RKO (cell line): ENCODE data around the gene KRABD2.
"Not testable (repeated sequence)": the region's sequence is repeated elsewhere in the genome, so short reads cannot be mapped to it uniquely, and the experiment has no call there.

Source experiments
- DNase-seq: peaks from one replicate; pipeline ENCODE4 v3.0.0-alpha.2; 2016; ENCODE audit warnings: low spot score

KRABD2 gene

DNA sequence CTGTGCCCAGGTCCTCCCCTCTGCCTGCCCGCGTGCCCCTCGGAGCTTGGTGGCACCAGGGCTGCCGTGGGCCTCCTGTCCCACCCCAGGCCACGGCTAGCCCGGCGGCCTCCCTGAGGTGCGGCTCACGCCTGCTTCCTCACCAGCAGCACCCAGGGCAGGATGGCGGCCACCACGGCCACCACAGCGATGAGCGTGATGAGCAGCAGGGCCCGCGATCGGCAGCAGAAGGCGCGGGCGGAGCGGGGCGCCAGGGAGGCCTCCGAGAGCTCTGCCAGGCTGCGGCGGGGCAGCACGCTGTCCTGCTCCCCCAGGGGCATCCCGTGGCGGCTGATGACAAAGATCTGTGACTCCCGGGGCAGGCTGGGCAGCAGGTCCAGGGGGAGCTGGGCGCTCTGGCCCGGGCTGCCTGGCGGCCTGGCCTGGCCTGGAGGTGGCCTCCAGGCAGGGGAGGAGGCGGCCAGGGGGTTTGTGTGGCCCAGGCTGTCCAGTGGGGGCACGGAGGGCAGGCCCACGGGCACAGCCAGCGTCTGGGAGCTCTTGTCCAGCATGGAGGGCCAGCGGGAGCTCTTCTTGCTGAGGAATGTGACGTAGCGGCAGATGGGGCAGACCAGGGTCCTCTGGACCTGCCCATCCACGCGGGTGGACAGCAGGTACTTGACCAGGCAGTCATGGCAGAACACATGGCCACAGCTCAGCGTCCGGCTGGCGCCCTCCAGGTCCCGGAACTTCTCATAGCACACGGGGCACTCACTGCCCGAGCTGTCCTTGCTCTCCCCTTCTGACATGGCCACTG is 16.4 kb upstream of the KRABD2 start:
- DNase-seq: no peak

DNA sequence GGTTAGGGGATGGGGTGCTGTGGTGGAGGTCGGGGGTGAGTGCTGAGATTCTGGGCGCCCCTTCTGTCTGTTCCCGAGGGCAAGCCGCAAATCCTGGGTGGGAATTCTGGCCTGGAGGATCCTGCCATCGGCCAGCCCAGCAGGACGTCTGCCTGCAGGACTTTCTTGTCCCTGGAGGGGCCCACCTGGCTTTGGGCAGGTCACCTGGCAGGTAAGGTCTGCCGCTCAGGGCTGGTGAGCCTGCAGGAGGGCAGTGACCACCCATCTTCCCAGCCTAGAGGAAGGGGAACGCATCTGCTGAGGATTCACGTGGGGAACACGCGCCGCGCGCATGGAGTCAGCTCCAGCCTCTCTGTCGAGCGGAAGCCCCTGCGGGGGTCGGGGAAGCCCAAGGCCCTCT is 15.8 kb upstream of the KRABD2 start:
- DNase-seq: no peak

DNA sequence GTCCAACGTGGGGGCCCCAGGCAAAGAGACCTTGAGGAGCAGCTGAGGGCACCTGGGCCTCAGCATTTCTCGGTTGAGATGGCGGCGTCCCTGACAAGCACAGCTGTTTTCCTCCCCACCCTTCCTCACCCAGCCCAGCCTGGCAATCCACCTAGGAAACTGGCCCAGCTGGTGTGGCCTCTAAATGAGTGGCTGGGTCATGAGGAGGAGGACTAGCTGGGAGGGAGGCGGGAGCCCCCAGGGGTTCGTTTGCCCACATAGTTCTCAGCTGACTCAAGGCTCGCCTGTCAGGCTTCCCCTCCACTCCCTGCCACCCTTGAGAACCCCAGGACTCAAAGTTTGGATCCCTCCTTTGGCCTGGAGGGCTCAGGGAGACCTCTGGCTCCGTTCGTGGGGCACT is 15.2 kb upstream of the KRABD2 start:
- DNase-seq: no peak

DNA sequence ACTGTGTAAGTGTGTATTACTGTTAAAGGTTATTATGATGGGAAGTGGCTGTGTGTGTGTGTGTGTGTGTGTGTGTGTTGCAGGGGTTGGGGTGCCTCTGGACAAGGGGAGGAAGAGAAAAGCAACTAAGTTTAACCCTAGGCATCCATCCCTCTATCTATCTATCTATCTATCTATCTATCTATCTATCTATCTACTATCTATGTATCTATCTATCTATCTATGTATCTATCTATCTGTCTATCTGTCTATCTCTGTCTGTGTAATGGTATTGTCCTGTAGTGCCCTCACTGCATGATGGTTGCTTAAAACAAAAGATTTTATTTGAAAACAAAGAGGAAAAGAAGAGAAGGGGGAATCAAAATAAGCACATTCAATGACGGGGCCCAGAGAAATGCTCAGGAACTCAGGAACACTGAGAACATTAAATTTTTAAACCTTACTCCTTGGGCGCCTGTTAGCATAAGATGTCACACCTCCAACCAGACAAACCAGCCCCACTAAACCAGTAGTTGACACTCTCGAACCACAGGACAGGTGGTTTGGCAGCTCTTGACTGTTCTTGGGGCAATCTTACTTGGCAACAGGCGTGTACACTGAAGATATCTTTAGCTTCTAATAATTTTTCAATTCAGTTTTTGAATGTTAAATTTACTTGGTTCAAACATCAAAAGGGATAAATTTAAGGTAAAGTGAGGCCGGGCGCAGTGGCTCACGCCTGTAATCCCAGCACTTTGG is 11.6 kb upstream of the KRABD2 start:
- DNase-seq: no peak

DNA sequence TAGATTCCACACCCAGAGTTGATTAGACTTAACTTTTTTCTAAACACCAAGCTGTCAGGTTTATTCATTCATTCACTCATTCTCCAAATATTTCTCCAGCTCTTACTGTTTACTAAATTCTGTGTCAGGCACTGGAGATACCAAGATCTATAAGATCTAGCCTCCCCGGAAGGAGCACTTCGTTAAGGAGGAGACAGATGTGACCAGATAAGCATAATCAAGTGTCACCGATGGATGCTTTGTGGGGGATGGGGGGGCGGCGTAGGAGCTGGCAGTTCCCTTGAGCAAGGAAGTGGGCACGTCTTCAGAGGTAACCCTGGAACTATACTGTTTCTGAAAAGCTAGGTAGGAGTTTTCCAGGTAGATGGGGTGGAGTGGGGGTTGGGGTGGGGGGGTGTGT is 10.3 kb upstream of the KRABD2 start:
- no peak for DNase-seq

DNA sequence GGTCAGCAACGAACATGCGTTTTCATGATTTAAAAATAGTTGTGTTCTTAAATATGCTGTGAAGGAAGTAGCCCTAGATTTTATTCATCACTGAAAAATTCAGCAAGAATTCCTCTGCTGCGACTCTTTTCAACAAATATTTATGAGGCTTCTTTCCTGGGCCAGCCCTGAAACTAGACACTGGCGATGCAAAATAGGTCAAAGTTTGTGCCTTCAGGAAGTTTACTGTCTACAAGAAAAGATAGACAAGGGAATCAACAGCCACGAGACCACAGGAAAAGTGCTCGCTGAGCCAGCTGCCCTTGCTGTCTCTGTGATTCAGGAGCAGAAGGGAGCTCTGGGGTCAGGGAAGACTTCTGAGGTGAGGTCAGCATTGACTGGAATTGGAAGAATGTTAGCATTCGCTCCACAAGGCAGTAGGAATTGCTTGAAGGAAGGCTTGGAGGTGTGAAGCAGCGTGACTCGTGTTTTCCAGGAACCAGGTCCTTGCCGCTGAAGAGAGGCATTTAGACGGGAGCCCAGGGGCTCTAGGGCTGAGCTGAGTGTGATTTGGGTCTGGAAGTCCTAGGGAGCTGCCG is 8.4 kb upstream of the KRABD2 start:
- DNase-seq: peak; percentile 82

DNA sequence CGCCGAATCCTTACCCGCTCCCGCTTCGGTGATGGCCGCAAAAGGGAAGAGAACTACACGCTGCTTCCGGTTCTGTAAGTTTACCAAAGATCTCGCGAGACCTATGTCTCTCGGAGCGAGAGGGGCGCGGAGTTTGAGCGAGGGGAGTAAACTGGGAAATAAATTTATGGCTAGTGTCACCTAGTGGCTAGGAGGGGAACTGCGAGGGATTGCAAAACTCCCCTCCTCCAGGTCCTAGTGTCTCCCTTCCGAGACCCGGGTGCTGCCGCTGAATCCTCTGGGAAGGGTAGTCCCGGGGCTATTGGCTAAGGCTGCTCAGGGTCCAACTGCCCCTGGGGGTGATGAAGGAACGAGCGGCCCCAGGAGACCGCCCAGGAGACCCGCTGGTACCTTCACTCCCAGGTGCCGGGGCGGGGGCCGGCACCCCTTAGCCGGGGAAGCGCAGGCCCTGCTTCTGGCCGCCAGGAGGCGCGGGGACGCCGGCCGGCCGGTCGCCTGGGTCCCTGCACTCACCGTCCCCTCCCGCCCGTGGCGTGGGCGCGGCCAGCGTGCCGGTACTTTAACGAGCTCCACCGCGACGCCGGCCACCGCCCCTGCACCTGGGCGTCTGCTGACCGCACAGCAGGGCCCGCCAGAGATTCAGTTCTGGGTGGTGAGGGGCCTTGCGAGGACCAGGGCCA is 6.8 kb upstream of the KRABD2 start, which contains the start of gene RPL26:
Gene RPL26 (minus strand): TSS at position 51 of the 680 bp plus-strand sequence. CDS start 883 bp downstream, outside the sequence.
- DNase-seq: peak; percentile 98

DNA sequence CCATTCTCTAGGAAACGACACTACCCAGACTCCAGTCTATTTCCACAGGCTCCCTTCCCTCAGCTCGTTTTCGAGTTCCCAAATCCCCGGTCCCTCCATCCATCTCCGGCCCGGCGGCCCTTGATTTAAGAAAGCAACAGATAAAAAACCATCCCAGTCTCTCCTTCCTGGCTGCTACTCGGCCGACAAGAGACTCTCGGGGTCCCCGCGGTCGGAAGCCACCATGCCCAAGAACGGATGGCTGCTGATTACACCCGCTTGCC is 6.3 kb upstream of the KRABD2 start:
- no peak for DNase-seq

DNA sequence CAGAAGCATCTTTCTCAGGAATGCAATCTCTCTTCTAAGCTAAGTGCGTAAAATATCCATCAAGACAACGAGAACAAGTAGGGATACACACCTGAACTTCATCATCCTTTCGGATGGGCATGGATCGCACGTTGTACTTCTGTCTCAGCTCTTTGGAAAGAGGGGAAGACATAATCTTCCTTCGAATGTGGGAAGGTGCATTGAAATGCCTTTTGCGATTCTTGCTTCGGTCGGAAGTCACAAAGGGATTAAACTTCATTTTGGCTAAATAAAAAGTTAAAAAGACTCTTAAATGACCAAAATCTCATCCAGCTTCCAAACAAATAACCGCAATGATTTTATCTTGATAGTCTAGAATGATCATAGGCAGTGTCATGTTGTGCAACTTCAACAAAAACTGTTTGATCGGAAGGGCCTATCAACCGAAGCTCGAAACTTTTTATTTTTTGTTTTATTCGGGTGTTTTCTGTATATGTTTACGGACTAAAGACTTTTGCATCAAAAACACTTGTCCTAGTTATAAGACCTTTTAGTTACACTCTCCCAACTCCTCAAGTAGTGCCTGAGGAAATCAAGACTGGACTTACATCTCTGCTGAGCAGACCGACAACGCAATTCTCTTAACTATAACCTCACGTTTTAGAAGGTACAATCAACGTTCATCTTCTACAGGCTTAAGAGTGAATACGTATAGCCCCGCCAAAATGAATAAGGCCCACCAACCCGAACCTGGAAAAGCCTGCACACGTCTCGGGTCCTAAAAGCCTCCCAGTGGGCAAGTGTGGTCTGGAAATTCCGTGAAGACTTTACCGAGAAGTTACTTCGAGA is 5.8 kb upstream of the KRABD2 start:
- peak; percentile 31 for DNase-seq

DNA sequence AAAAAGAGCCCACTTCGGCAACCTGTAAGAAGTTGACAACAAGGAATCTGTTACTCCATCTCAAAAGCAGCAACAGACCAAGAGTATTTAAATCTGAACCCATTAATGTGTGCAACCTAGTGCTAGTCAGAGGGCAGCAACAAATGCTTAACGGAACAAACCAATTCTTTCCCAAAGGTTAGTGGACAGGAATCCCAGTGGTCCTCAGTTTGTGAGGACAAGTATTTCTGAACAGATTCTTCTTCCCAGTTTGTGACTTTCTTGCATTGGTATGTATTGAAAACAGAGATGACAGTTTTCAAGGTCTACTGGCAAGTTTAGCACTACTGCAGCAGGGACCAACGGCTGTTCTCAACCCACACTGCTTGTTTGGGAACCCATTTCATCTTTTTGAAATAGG is 3.5 kb upstream of the KRABD2 start:
- peak; percentile 42 for DNase-seq

DNA sequence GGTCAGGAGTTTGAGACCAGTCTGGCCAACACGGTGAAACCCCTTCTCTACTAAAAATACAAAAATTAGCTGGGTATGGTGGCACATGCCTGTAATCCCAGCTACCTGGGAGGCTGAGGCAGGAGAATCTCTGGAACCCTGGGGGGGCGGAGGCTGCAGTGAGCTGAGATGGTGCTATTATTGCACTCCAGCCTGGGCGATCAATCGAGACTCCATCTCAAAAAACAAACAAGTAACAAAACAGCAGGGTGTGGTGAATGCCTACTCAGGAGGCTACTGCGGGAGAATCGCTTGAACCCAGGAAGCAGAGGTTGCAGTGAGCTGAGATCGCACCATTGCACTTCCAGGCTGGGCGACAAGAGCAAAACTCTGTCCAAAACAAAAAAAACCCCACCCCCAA is 1.6 kb upstream of the KRABD2 start:
- DNase-seq: not testable (repeated sequence)

DNA sequence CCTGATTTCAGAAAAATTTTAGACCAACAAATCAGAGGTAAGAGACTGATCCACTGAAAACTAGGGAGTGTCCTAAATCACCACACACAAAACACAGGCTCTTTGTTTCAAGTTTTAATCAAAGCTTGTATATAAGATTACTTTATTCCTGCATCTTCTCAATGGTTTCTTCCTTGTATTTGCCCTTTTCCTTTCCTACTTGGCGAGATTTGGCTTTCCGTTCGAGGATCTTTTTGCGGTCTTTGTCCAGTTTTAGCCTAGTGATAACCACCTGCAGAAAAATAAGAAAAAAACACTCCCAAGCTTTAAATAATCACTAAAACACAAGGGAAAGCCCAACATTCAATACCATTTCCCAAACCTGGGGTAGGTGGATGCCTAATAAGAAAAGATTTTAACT is 918 bp upstream of the KRABD2 start:
- peak; percentile 21 for DNase-seq

DNA sequence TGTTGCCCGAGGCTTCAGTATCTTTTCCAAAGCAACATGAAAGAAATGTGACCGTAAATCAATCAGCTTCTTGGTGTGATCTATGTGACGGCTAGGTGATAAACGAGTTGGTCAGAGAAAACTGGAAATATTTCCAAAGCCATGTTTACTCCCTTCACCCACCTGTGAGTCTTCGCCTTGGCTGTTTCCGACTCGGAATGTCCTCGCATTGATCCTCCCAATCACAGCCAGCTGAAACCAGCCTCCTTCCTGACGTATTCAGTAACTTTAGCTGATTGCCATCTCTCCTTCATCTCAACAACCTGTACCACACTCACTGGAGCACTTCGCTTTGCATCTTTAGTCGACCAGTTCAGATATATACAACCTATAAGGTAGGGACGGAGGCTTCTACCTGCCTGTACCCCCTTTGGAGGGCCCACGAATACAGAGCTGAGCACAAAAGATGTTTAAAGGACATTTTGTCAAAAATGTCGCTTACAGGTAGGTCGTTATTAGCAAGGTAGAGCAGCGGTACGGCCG is 705 bp downstream of the KRABD2 start:
- no peak for DNase-seq

DNA sequence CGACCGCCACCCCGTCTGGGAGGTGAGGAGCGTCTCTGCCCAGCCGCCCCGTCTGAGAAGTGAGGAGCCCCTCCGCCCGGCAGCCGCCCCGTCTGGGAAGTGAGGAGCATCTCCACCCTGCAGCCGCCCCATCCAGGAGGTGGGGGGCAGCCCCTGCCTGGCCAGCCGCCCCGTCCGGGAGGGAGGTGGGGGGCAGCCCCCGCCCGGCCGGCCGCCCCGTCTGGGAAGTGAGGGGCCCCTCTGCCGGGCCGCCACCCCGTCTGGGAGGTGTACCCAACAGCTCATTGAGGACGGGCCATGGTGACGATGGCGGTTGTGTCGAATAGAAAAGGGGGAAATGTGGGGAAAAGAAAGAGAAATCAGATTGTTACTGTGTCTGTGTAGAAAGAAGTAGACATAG is 2.6 kb downstream of the KRABD2 start:
- DNase-seq: not testable (repeated sequence)

DNA sequence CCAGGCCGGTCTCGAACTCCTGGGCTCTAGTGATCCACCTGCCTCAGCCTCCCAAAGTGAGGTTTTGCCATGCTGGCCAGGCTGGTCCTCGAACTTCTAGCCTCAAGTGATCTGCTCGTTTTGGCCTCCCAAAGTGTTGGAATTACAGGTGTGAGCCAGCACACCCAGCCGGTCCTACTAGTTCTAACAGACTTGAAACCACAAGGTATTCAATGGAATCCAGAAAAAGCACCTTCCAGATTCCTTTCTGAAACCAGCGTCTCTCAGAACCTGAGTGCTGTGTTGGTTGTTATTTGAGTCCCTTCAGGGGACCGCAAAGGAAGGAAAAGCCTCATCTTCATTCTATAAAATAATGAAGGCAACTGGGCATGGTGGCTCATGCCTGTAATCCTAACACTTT is 4.1 kb downstream of the KRABD2 start:
- DNase-seq: no peak

DNA sequence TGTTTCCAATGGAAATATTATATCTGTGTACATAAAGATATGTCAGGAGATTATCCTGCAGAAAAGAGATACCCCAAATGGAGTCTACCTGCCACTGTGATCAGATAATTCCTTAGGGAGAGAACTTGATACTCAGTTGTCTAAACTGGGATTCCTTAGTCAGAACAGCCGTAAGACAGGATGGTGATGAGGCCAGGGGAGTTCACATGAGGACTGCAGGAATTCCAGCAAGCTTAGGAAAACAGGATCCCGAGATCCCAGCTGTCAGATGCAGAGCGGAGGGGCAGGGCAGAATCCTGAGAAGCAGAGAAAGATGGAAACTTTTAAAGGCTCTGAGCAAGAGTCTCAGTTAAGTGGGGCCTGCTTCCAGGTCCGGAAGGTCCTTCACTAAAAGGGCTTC is 4.7 kb downstream of the KRABD2 start:
- no peak for DNase-seq

DNA sequence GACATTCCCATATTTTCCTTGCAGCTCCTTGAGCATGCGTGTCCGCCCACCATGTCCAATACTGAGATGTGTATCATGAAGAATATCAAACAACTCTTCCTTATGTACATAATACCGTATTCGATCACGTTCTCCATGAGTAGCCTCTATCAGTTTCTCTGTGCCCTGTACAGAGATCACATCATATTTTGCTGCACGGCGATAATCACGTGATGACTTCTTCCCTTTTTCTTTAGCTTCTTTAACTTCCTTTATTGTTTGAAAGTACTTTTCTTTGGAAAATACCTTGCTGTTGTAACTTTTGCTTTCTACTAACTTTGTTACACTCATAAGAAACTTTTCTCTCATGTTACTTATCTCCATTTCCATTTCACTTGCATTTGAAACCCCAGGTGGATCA is 6.6 kb downstream of the KRABD2 start:
- no peak for DNase-seq

DNA sequence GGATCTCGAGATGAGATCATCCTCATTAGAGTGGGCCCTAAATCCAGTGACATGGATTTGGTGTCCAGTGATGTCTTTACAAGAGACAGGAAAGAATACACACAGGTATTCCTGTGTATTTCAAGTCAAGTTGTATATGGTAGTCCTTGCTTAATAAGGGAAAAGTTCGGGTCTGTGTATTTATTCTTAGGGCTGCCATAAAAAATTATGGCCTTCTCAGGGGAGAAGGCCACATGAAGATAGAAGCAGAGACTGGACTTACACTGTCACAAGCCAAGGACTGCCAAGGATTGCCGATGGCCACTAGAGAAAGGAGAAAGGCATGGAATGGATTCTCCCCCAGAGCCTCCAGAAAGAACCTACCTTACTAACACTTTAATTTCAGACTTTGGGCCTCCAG is 8.3 kb downstream of the KRABD2 start:
- no peak for DNase-seq

DNA sequence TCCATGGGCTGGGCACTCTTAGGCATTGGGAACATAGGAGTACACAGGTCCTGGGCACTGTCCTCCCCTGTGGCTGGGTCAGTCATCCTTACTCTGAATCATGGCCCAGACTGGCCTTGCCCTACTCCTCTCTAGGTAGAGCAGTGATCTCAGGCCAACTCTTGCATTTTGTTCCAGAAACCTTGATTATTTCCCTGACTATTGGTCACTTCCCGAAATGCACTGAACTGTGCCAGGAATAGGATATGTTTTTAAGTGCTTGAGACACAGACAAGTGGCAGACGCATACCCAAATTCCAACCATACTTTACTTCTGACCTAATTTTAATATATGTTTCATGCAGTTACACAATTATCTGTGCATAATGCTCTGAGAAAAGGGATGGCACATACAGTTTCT is 10.3 kb downstream of the KRABD2 start:
- DNase-seq: peak; percentile 30

DNA sequence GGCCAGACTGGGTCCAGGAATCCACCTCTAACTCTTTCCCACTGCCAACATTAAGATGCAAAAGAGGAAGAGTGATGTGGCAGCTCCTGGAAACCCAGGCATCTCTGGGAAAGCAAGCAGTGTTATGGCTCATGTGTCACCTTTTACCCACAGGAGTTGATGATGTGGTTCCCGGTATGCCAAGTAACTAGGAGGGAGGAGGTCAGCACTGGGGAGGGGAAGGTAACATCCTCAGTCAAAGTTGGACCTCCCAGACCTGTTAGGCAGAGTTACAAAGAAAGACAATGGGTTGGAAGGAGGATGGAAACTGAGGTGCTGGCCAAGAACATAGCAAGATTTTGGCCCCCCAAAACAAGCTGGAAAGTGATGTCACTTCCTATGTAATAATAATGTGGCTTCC is 11.4 kb downstream of the KRABD2 start:
- no peak for DNase-seq

DNA sequence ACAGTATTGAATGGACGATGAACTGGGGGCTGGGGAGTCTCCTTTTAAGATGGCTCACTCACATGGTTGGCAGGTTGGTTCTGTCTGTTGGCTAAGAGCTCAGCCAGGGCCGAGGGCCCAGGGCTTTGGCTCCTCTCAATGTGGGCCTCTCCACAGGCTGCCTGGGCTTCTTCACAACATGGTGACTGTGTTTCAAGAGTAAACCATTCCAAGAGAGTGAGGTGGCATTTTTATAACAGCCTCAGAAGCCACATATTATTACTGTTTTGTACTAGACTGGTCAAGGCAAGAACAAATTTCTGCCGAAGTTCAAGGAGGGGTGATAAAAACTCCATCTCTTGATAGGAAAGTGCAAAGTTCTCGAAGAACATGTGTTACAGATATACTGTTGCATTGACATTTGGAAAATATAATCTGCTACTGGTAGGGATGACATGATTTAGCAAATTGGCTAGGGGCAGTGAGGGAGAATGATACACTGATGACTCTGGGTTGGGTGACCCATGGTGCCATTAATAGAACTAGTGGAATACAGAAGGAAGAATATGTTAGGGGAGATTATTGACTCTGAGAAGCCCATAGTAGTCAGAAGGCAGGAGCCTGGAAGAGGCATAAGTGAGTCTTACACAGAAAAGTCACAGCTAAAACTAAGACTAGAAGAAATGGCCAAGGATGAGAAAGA is 13.7 kb downstream of the KRABD2 start:
- no peak for DNase-seq
